ENCODE results near the gene MIGA2. TPM values are rescaled to one million over a fixed set of nuclear protein-coding genes. Genes with fewer than 3 reads are reported as not detected.

Gene MIGA2, protein sequence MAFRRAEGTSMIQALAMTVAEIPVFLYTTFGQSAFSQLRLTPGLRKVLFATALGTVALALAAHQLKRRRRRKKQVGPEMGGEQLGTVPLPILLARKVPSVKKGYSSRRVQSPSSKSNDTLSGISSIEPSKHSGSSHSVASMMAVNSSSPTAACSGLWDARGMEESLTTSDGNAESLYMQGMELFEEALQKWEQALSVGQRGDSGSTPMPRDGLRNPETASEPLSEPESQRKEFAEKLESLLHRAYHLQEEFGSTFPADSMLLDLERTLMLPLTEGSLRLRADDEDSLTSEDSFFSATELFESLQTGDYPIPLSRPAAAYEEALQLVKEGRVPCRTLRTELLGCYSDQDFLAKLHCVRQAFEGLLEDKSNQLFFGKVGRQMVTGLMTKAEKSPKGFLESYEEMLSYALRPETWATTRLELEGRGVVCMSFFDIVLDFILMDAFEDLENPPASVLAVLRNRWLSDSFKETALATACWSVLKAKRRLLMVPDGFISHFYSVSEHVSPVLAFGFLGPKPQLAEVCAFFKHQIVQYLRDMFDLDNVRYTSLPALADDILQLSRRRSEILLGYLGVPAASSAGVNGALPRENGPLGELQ
- total RNA-seq = 10 to 100 TPM; 27.5 to 49.3 (median 29.8) TPM

DNA sequence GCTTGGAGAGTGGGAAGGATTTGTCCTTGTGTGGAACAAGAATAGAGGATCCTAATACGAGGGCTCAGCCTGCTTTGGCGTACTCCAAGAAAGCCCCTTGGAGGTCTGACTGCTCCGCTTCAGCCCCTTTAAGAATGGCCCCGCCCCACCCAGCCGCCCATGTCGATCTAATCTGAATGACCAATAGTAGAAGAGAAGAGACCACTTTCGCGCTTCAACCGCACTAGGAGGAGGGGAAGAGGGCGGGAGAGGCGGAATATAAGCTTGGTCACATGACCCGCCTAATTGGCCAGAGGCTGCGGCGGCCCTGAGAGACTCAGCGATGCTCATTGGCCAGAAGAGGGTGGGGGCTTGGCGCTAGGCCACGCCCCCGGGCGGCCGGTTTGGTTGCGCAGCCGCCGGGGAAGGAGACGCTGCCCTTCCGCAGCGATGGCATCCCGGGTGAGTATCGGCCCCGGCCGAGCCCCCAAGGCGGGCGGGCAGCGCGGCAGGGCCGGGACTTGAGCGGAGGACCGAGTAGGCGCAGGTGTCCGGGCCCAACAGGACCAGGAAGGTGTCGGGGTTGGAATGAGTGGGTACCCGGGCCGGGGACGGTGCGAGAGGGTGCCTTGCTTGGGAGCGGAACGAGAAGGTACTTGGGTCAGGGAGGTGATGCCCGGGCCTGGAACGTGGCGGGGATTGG lies at the start of gene MIGA2:
Gene MIGA2 (plus strand): TSS at position 386 of the 682 bp plus-strand sequence. CDS start 3,969 bp downstream, outside the sequence.
- Histone ChIP-seq H3K4me3 (peak within 1 kb of the TSS; percentile 76 to 98 (median 90)), H3K27me3 (no peaks in the 10 kb centered on the region), H3K4me1 (peaks cover 15 to 45% (median 18%) of the 10 kb centered on the region in 3 donors), H3K36me3 (peaks cover 0 to 18% (median 0%) of the 10 kb centered on the region in 3 donors), H3K27ac (peak within 1 kb of the TSS; percentile 82 to 96 (median 90)), H3K9me3 (no peaks in the 10 kb centered on the region)
- 0 to 1% methylated on average over 6 to 22 of the region's 49 CpGs for WGBS, 2 donors
- intact Hi-C loops (cut with DNase I) = no loop called here
- peak in 3 of 4 donors; percentile 84 to 95 (median 93) for TF ChIP-seq POLR2A (IDR thresholded peaks at IDR 0.05)
- TF ChIP-seq, protein P1, sequence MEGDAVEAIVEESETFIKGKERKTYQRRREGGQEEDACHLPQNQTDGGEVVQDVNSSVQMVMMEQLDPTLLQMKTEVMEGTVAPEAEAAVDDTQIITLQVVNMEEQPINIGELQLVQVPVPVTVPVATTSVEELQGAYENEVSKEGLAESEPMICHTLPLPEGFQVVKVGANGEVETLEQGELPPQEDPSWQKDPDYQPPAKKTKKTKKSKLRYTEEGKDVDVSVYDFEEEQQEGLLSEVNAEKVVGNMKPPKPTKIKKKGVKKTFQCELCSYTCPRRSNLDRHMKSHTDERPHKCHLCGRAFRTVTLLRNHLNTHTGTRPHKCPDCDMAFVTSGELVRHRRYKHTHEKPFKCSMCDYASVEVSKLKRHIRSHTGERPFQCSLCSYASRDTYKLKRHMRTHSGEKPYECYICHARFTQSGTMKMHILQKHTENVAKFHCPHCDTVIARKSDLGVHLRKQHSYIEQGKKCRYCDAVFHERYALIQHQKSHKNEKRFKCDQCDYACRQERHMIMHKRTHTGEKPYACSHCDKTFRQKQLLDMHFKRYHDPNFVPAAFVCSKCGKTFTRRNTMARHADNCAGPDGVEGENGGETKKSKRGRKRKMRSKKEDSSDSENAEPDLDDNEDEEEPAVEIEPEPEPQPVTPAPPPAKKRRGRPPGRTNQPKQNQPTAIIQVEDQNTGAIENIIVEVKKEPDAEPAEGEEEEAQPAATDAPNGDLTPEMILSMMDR (IDR thresholded peaks at IDR 0.05) = peak in 2 of 6 experiments; percentile 24 to 42
- peak; percentile 97 for DNase-seq

DNA sequence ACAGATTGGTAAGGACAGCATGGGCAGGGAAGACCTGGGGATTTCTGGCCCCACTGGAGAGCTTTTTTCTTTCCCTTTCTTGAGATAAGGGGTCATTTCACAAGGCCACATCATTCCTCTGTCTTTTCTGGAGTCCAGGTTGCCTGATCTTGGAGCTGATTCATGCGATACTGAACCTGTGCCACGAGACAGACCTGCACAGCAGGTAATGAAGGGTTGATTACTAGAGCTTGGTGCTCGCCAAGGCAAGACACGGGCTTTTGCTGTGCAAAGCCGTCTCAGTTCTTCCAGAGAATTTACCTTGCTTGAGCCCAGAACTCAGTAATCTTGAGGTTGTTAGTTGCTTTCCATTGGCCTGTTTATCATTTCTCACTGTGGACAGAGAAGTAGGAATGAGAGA lies 49.8 kb upstream of the MIGA2 start:
- Histone ChIP-seq H3K9me3 (no peaks in the 10 kb centered on the region), H3K36me3 (peaks cover 17 to 100% (median 58%) of the 10 kb centered on the region in 3 donors), H3K27ac (peak overlapping the region in 3 of 4 donors; percentile 61 to 81 (median 77)), H3K4me3 (no peak overlapping the region), H3K27me3 (no peaks in the 10 kb centered on the region), H3K4me1 (peaks cover 0 to 28% (median 0%) of the 10 kb centered on the region in 3 donors)
- no peak for DNase-seq
- 51 to 82% methylated on average over 4 to 5 of the region's 5 CpGs for WGBS, 2 donors
- TF ChIP-seq POLR2A (IDR thresholded peaks at IDR 0.05) = no peak
- TF ChIP-seq, protein P1 (IDR thresholded peaks at IDR 0.05) = no peak
- intact Hi-C loops (cut with DNase I) = no loop called here

DNA sequence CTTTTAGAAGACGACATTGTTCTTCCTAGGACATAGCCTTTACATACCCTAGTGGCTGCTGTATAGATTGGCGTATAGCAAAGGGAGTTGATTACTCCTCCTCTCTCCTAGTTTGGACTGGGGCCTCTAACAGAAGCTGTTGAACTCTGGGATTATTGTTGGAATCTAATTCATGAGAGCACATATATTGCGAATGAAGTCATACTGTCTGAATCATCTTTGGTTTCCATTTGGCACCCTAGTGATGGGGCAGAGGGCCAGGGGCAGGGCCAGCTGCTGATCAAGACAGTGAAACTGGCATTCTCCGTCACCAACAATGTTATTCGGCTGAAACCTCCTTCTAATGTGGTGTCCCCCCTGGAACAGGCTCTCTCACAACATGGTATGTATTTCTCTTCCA lies 48.6 kb upstream of the MIGA2 start:
- no peaks in the 10 kb centered on the region for H3K27me3 ChIP-seq
- H3K36me3 ChIP-seq = peaks cover 17 to 100% (median 53%) of the 10 kb centered on the region in 3 donors
- peak overlapping the region in 1 of 4 donors; percentile 9 for H3K4me3 ChIP-seq
- H3K9me3 ChIP-seq = no peaks in the 10 kb centered on the region
- DNase-seq = no peak
- intact Hi-C loops (cut with DNase I) = no loop called here
- WGBS, 2 donors = 52 to 54% methylated on average over 5 of the region's 5 CpGs
- peak overlapping the region; percentile 59 to 81 (median 69) for H3K27ac ChIP-seq
- TF ChIP-seq POLR2A (IDR thresholded peaks at IDR 0.05) = no peak
- TF ChIP-seq, protein P1 (IDR thresholded peaks at IDR 0.05) = no peak
- peaks cover 0 to 28% (median 0%) of the 10 kb centered on the region in 3 donors for H3K4me1 ChIP-seq

DNA sequence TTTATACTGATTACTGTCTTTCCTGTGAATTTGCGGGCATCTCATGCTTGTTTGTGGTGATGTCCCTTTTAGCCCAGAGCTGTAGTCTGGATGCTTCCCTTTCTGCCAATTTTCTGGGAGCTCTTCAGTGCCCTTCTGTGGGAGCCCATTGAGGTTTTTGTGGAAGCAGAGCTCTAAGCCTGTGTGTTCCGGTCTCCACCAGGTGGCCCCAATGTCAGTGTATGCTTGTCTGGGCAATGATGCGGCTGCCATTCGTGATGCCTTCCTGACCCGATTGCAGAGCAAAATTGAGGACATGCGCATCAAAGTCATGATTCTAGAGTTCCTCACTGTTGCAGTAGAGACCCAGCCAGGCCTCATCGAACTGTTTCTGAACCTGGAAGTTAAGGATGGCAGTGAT lies 43.4 kb upstream of the MIGA2 start:
- peaks cover 19 to 100% (median 67%) of the 10 kb centered on the region in 3 donors for H3K36me3 ChIP-seq

More for the DNA sequence above, 43.4 kb upstream of the MIGA2 start:
- no peaks in the 10 kb centered on the region for H3K9me3 ChIP-seq
- no peak for TF ChIP-seq POLR2A (IDR thresholded peaks at IDR 0.05)
- TF ChIP-seq, protein P1 (IDR thresholded peaks at IDR 0.05) = peak in 2 of 6 experiments; percentile 24 to 33
- H3K4me1 ChIP-seq = peaks cover 0 to 8% (median 0%) of the 10 kb centered on the region in 3 donors
- WGBS, 2 donors = 81 to 93% methylated on average over 1 to 3 of the region's 7 CpGs
- intact Hi-C loops (cut with DNase I) = no loop called here
- no peak overlapping the region for H3K4me3 ChIP-seq
- H3K27ac ChIP-seq = no peak overlapping the region
- DNase-seq = no peak
- no peaks in the 10 kb centered on the region for H3K27me3 ChIP-seq

All from esophagus squamous epithelium (tissue), 5 donors.